Liver (tissue), 3 donors: Measurements from ENCODE around the gene FIBCD1.

Experiments
- GABPA ChIP-seq, 2 donors: IDR thresholded peaks in 1 of 2; conservative IDR thresholded peaks in 1 of 2; 2 replicates each; pipeline ENCODE4 v1.6.1; 2016; ENCODE audit warnings: antibody characterized with exemption in 2 of 2, mild to moderate bottlenecking in 1 of 2, moderate library complexity in 1 of 2
- HNF4G ChIP-seq: IDR thresholded peaks from 2 replicates; pipeline ENCODE4 v1.6.1; 2016; ENCODE audit warnings: antibody characterized with exemption
- JUND ChIP-seq, 2 donors: IDR thresholded peaks; 2 replicates each; pipeline ENCODE4 v1.6.1; 2016; ENCODE audit warnings: antibody characterized with exemption in 2 of 2
- RAD21 ChIP-seq, 2 donors: IDR thresholded peaks; 2 replicates each; pipeline ENCODE4 v1.6.1; 2016; ENCODE audit warnings: antibody characterized with exemption in 2 of 2, mild to moderate bottlenecking in 2 of 2
- SP1 ChIP-seq: IDR thresholded peaks from 2 replicates; pipeline ENCODE4 v1.6.1; 2018; ENCODE audit warnings: antibody characterized with exemption, mild to moderate bottlenecking
- TAF1 ChIP-seq: conservative IDR thresholded peaks from 2 replicates; pipeline ENCODE4 v1.6.1; 2016; ENCODE audit warnings: antibody characterized with exemption, mild to moderate bottlenecking
- YY1 ChIP-seq: IDR thresholded peaks from 2 replicates; pipeline ENCODE4 v1.6.1; 2016; ENCODE audit warnings: antibody characterized with exemption, mild to moderate bottlenecking
- TF ChIP-seq, protein P1 (sequence below): fragments of 150-350 bp; IDR thresholded peaks from 2 replicates; pipeline ENCODE4 v1.5.1; 2017; ENCODE audit warnings: improper control_type of control experiment, low read depth, low read length; ENCODE audit not compliant: missing input control
- TF ChIP-seq, protein P2 (sequence below): IDR thresholded peaks from 2 replicates; pipeline ENCODE4 v1.6.1; 2016; ENCODE audit warnings: antibody characterized with exemption
- TF ChIP-seq, protein P3 (sequence below): IDR thresholded peaks from 2 replicates; pipeline ENCODE4 v1.6.1; 2016; ENCODE audit warnings: antibody characterized with exemption, mild to moderate bottlenecking
- TF ChIP-seq, protein P4 (sequence below): IDR thresholded peaks from 2 replicates; pipeline ENCODE4 v1.6.1; 2016; ENCODE audit warnings: antibody characterized with exemption
- TF ChIP-seq, protein P5 (sequence below): IDR thresholded peaks from 2 replicates; pipeline ENCODE4 v1.6.1; 2016; ENCODE audit warnings: antibody characterized with exemption
- donor health status: healthy.
- donor health status: healthy.

DNA sequence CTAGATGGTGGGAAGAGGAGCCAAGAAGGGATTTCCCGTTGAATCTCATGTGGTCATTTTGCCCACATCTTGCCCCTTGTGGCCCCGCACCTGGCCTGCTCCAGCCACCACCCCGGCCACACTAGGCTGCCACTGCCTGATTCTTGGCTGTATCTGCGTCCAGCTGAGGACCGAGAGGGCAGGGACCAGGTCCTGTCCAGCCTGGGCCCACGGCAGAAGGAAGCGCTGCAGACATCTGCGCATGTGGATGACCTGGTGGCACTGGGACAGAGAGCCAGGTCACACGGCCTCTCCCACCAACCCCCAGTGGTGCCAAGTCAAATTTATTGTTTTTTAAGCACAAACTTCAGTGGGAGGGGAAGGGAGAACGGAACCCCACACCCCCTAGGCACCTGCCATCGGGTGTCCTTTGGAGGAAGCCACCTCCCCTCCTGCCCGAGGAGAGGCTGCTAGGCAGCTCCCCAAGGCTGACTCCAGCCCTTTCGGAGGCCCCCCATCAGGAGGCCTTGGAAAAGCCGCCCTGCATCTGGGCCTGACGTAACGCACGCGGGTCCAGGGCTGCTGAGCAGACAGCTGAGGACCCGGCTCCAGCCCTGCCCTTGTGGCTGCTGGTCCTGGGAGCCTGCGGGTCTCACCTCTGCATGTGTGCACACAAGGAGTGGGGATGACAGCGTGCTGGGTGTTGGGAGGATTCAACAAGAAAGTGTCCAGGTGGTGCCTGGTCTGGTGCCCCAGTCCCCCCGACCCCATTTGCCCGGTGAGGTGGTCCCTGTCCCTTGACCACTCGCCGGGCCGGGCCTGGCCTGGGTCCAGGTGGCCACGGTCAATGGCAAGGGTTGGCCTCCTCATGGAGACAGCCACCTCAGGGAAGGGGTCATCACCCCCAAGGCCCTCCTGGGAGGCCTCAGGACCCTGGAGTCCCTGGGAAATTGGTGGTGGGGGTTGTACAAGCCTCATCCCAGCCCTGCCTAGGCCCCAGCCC lies 36.6 kb downstream of the FIBCD1 start:
- TF ChIP-seq, protein P1, sequence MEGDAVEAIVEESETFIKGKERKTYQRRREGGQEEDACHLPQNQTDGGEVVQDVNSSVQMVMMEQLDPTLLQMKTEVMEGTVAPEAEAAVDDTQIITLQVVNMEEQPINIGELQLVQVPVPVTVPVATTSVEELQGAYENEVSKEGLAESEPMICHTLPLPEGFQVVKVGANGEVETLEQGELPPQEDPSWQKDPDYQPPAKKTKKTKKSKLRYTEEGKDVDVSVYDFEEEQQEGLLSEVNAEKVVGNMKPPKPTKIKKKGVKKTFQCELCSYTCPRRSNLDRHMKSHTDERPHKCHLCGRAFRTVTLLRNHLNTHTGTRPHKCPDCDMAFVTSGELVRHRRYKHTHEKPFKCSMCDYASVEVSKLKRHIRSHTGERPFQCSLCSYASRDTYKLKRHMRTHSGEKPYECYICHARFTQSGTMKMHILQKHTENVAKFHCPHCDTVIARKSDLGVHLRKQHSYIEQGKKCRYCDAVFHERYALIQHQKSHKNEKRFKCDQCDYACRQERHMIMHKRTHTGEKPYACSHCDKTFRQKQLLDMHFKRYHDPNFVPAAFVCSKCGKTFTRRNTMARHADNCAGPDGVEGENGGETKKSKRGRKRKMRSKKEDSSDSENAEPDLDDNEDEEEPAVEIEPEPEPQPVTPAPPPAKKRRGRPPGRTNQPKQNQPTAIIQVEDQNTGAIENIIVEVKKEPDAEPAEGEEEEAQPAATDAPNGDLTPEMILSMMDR: no peak
- TF ChIP-seq SP1: no peak
- TF ChIP-seq JUND (IDR thresholded peaks at IDR 0.05): no peak
- no peak for TF ChIP-seq RAD21 (IDR thresholded peaks at IDR 0.05)
- TF ChIP-seq YY1: no peak
- TF ChIP-seq, protein P2, sequence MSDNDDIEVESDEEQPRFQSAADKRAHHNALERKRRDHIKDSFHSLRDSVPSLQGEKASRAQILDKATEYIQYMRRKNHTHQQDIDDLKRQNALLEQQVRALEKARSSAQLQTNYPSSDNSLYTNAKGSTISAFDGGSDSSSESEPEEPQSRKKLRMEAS: no peak
- TF ChIP-seq, protein P3, sequence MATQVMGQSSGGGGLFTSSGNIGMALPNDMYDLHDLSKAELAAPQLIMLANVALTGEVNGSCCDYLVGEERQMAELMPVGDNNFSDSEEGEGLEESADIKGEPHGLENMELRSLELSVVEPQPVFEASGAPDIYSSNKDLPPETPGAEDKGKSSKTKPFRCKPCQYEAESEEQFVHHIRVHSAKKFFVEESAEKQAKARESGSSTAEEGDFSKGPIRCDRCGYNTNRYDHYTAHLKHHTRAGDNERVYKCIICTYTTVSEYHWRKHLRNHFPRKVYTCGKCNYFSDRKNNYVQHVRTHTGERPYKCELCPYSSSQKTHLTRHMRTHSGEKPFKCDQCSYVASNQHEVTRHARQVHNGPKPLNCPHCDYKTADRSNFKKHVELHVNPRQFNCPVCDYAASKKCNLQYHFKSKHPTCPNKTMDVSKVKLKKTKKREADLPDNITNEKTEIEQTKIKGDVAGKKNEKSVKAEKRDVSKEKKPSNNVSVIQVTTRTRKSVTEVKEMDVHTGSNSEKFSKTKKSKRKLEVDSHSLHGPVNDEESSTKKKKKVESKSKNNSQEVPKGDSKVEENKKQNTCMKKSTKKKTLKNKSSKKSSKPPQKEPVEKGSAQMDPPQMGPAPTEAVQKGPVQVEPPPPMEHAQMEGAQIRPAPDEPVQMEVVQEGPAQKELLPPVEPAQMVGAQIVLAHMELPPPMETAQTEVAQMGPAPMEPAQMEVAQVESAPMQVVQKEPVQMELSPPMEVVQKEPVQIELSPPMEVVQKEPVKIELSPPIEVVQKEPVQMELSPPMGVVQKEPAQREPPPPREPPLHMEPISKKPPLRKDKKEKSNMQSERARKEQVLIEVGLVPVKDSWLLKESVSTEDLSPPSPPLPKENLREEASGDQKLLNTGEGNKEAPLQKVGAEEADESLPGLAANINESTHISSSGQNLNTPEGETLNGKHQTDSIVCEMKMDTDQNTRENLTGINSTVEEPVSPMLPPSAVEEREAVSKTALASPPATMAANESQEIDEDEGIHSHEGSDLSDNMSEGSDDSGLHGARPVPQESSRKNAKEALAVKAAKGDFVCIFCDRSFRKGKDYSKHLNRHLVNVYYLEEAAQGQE: no peak
- TF ChIP-seq, protein P4, sequence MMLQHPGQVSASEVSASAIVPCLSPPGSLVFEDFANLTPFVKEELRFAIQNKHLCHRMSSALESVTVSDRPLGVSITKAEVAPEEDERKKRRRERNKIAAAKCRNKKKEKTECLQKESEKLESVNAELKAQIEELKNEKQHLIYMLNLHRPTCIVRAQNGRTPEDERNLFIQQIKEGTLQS: no peak
- no peak for TF ChIP-seq TAF1
- TF ChIP-seq, protein P5, sequence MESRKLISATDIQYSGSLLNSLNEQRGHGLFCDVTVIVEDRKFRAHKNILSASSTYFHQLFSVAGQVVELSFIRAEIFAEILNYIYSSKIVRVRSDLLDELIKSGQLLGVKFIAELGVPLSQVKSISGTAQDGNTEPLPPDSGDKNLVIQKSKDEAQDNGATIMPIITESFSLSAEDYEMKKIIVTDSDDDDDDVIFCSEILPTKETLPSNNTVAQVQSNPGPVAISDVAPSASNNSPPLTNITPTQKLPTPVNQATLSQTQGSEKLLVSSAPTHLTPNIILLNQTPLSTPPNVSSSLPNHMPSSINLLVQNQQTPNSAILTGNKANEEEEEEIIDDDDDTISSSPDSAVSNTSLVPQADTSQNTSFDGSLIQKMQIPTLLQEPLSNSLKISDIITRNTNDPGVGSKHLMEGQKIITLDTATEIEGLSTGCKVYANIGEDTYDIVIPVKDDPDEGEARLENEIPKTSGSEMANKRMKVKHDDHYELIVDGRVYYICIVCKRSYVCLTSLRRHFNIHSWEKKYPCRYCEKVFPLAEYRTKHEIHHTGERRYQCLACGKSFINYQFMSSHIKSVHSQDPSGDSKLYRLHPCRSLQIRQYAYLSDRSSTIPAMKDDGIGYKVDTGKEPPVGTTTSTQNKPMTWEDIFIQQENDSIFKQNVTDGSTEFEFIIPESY: no peak
- no peak for TF ChIP-seq GABPA (IDR thresholded peaks at IDR 0.05 in 1 of 2, conservative IDR thresholded peaks at IDR 0.05 in 1 of 2)
- no peak for TF ChIP-seq HNF4G
